GM21619 (cell line): ENCODE data around the gene GRM4.

ENCODE experiments used
- ATAC-seq: cut with Tn5 transposase; IDR thresholded peaks from one replicate; pipeline ENCODE4 v1.9.1; 2021; ENCODE audit not compliant: unreplicated experiment

GRM4 gene

GRCh38 chr6:33999567-33999966 is 146.3 kb downstream of the GRM4 start:
- no peak for ATAC-seq

DNA sequence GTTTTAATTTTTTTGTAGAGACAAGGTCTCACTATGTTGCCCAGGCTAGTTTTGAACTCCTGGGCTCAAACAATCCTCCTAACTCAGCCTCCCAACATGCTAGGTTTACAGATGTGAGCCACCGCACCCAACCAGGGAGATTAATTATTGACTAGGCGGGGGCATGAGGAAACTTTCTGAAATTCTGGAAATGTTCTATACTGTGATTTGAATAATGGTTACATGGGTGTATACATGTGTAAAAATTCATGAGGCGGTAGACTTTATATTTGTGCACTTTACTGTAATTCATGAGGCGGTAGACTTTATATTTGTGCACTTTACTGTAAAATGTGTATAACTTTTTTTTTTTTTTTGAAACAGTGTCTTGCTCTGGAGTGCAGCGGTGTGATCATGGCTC is 147.2 kb downstream of the GRM4 start:
- ATAC-seq = no peak

DNA sequence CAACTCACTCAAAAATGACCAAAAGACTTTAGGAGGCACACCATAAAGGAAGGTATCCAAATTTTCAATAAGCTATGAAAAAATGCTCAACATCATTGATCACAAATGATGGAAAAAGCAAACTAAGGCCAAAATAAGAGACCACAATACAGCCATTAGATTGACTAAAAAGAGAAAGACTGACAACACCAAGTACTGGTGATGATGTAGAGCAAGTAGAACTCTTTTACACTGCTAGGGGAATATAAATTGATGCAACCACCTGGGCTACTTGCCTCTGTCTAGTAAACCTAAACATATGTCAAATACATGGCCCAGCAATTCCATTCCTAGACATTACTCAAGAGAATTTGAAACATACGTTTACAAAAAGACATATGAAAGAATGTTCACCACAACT is 148.6 kb downstream of the GRM4 start:
- no peak for ATAC-seq

DNA sequence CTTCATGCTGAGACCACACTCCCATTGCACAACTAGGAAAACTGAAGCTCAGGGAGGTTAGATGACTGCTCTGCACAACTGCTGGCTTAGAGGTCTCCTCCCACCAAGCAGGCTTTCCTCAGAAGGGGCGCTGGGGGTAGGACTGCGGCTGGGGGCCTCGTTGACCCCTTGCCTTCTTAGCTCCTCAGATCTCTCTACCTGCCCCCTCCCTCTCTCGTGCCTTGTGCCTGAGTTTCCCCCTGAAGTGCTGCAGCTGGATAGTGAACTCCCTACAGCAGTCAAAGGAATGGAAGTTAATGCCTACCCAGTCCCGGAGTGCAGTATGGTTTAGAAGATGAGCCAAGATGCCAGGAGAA is 149.8 kb downstream of the GRM4 start:
- ATAC-seq = no peak

GRCh38 chr6:33995309-33996119 is 150.4 kb downstream of the GRM4 start:
- no peak for ATAC-seq

DNA sequence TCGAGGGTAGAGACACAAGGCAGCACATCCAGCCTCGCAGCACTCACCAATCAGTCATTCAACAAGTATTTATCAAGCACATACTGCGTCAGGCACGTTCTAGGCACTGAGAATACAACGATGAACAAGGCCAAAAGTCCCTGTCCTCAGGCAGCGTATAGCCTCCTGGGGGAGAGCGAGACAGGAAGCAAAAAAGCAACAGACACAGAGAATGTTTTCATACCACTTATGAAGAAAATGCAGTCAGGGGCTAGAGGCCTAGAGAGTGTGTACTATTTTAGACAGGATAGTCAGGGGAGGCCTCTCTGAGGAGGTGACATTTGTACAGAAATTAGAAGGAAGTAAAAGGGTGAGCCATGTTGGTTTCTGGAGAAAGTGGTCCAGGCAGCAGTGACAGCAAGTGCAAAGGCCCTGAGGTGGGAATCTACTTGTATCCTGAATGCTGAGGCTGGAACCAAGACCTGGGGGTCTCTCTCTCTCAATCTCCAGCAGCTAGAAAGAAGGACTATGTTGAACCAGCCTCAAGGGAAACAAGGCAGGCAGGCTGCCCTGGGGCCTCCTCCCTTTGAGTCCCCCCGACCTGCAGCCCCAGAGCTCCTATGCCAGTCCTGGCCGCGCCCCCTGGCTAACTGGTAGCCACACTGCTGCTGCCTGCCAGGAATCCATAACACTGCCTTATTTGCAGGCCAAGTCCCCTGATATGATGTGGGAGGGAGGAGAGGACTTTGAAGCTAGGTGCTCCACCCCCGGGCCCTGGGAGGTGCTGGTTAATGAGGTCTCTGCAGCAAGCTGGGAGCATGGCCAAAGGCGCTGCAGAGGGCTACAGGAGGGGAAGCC is 151.2 kb downstream of the GRM4 start:
- ATAC-seq = no peak

DNA sequence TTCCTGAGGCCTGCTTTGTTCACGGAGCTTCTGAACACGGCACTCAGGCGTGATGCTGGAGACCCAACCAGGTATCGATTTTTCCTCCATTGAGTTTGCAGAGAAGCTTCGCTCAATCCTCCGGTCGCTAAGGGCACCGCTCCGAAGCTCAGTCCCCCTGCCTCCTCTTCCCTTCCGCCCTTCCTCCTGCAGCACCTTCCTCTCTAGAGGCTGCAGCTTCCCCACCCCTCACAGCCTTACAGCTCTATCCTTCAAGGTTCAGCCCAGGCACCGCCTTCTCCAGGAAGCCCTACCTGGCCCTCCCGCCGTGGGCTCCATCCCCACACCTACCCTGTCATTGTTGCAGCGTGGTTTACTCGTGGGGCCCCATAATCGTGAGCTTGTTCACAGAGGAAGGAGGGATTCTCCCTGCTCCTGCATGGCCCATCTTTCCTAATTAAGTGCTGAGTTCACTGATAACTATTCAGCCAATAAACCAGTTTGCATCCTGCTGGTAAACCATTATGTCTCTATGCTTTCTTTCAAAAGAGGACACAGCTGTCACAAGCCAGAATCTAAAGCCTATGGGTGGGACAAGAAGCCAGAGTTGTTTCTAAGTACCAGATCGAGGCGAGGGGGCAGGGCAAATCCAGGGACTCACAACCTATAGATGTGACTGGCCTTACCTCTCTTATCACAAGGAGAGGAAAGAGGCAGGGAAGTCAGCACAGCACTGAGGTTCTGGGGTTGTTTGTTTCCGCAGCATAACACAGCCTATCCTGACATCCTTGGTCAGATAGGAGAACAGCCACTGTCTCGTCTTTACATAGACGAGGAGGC is 152.0 kb downstream of the GRM4 start:
- ATAC-seq = no peak

DNA sequence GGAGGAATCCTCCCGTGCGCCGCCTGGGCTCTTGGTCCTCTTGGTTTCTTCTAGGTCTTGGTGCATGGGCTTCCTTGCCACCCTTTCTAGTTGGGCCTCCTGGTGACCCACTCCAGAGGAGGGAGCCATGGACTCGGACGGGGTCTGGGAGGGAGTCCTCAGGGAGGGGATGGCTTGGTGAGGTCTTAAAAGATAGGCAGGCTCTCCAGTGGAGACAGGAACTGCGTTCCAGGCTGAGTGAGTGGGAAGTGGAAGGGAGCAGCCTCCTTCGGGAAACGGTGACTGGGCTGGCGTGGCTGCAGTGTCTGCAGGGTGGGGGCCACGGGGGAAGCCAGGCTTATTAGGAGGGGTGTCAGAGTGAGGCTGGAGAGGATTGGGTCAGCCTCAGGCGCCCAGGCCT is 152.8 kb downstream of the GRM4 start:
- no peak for ATAC-seq

DNA sequence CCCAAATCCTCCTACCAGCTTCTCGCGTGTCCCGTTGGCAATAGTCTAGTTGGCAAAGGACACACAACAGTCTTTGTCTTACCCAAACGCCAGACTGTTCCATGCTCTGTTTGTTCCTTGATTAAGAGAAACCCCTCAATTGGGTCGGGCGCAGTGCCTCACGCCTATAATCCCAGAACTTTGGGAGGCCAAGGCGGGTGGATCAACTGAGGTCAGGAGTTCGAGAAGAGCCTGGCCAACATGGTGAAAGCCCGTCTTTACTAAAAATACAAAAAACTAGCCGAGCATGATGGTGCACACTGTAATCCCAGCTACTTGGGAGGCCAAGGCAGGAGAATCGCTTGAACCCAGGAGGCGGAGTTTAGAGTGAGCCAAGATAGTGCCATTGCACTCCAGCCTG is 153.7 kb downstream of the GRM4 start:
- no peak for ATAC-seq

DNA sequence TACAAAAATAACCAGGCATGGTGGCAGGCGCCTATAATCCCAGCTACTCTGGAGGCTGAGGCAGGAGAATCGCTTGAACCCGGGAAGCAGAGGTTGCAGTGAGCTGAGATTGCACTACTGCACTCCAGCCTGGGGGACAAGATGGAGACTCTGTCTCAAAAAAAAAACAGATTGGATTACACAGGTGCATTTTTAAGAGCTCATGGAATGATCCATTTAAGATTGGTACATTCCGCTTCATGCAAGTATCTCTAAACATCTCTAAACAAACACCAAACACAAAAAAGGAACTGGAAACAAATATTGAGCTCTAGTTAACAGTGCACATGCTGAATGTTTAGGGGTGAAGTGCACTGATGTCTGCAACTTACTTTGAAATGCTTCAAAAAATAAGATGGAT is 154.3 kb downstream of the GRM4 start:
- ATAC-seq = no peak

DNA sequence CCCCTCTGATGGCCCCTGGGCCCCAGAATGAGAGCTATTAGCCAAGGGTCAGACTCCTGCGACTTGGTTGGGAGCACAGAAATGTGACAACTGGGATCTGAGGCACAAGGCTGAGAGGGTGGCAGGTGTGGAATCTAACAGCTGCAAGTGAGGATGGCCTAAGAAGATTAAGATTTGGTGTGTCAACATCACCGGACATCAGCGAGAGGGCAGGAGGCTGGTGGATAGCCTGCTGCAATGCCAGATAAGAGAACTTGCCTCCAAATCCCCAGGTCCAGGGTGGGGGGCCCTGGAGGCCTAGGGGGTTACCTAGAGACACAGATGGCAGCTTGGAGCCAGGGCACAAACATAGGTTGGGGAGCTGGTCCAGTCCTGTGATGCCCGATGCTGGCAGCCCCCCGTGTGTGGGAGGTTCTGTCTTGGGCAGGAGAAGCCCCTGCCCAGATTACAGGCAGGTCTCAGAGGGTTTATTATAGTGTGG is 155.8 kb downstream of the GRM4 start:
- no peak for ATAC-seq

GRCh38 chr6:33989016-33989854 is 156.7 kb downstream of the GRM4 start:
- no peak for ATAC-seq

DNA sequence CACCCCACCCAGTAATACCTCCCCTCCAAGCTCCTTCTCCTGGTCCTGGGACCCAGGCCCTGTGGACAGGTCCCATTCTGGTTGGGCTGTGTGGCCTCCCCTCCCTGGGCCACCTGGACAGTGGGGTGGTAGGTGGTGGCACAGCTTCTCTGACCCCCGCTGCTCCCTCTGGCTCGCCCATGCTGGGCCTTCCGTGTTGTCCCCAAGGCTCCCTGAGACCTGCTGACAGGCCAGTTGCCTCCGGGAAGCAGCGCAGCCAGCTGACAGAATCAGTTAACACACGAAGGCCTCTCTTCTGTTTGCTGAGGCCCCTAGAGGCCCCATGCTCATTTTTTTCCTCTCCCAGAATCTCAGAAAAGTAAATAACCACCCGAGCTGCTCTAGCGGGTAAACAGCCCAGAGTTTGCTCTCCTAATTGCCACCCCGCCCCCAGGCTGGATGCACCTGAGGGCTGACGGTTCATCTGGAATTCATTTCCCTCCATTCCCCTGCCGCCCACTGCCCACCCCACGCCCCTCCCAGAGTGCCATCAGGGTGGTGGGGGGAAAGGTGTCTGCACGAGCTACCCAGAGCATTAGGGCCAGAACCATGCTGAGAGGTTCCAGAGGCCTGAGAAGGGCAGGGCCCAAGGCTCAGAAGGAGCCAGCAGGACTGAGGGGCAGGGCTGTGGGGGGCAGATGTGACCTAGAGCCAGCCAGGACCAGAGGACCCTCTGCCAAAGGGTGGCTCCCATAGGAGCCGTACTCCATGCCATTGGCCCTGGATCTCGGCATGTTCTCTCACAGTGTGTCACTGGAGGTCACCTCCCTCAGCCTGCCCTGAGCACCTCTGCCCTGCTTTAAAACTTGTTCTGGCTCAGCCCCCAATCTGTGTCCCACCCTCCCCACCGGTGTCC is 157.5 kb downstream of the GRM4 start:
- no peak for ATAC-seq

DNA sequence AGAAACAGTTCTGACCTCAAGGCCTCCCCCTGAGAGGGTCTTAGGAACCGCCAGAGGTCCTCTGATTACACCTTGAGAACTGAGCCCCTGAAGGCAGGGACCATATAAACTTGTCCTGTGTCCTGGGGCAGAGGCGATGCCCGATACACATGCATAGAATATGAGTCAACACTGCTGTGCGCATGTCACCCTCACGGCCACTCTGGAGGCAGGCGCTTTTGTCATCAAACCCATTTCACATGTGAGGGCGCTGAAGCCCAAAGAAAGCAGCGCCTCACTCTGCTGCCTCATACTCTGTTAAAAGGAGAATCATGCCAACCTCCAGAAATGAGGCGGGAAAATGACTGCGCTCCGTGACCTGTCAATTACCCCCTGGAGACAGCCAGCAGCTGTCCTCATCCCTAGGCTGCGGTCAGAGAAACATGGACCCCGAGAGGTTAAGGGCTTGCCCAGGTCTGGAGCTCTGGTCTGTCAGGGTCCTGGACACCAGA is 158.3 kb downstream of the GRM4 start:
- ATAC-seq = no peak

DNA sequence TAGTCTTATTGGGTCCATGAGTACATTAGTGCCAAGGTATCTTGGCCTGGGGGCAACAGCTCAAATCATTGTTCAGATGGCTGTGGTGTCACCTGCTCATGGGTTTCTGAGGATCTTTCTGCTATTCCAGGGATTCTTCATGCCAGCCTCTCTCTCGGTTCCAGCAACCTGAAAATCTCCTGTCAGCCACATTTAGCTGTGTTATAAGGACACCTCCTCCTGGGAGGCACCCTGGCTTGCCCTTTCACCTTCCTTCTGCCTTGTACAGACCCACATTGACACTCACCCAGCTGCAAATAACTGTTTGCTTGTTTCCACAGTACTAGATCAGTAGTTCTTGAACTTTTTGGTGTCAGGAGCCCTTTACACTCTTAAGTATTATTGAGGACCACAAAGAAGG is 159.9 kb downstream of the GRM4 start:
- ATAC-seq = no peak

- ATAC-seq = no peak
Observed at GRCh38 chr6:33985313-33985751, 160.6 kb downstream of the GRM4 start.

GRCh38 chr6:33984466-33985312 is 161.2 kb downstream of the GRM4 start:
- no peak for ATAC-seq

DNA sequence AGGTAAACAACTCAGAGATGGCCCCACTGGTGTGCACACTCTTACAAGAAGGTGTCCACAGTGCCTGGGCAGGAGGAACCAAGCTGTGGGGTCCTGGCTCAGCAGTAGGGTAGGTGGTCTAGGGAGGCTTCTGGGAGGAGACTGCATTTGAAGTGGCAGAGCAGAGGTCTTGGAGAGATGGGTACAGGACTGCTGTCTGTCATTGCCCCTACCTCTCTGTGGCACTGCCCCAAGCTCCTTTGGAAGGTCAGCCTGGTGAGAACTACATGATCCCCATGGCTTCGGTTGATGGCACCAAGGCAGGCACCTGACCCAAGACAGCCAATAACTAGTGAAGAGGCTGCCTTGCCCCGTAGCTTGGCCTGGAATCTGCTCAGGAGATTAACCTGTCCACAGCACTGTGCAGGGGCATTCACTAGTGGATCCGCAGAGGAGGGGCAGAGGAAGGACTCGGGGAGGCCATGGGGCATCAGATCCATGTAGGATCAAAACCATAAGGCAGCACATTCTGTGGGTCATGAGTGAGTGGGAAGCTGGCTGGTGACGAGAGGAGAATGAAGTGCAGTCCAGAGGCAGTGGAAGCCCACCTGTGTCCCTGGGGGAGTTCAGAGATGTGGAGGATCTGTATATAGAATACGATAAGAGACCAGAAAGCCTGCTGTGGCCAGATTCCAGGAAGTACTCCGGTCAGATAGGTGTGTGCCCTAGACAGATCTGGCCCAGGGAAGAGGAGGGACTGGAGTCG is 162.0 kb downstream of the GRM4 start:
- no peak for ATAC-seq
